ENCODE measurements around the gene CCR7. TPM values are rescaled to one million over a fixed set of nuclear protein-coding genes. Genes with fewer than 3 reads are reported as not detected.

Gene CCR7
- total and polyA plus RNA-seq, 2 of the 13 experiments (the other 11 are each of a cell fraction or from before 2014, with no cell fraction given), result 0.04 to 0.53 TPM

- TF ChIP-seq ZBTB46 (CRISPR knock-in tag; IDR thresholded peaks at IDR 0.05; ENCODE audit: borderline replicate concordance) (no peak), ZBTB3 (CRISPR knock-in tag; IDR thresholded peaks at IDR 0.05; ENCODE audit: borderline replicate concordance, low read depth) (0 out of 2 replicates have a peak, but pooled peaks have one; percentile 53), FUBP1 (CRISPR knock-in tag; IDR thresholded peaks at IDR 0.05; ENCODE audit: borderline replicate concordance) (peak; percentile 88; the same call in 1 of the 2 replicates), ZFP91 (CRISPR knock-in tag; IDR thresholded peaks at IDR 0.05; ENCODE audit: borderline replicate concordance) (peak; percentile 64), DMTF1 (CRISPR knock-in tag; IDR thresholded peaks at IDR 0.05) (no peak), FOXK1 (CRISPR knock-in tag; IDR thresholded peaks at IDR 0.05; ENCODE audit: borderline replicate concordance, low read depth) (peak; percentile 98), ZNF414 (CRISPR knock-in tag; IDR thresholded peaks at IDR 0.05) (peak; percentile 92), ZNF646 (CRISPR knock-in tag; IDR thresholded peaks at IDR 0.05) (peak; percentile 83), TFAP4 (IDR thresholded peaks at IDR 0.05; ENCODE audit: borderline replicate concordance, low read depth) (peak; percentile 57; the same call in 1 of the 2 replicates)
Observed at GRCh38 chr17:40548982-40549685, 16.1 kb downstream of the CCR7 start (continued).
